Testis (tissue), 2 donors: ENCODE data around the gene HNF1A.

Experiments
- CTCF ChIP-seq, 3 experiments: fragments of 450-650 bp in 2 of 3; fragments of 200-600 bp in 1 of 3; sonication (generic) in 1 of 3; IDR thresholded peaks; one replicate each; pipeline ENCODE4 v1.5.1; 2016 to 2019; ENCODE audit warnings: antibody characterized with exemption in 3 of 3, mild to moderate bottlenecking in 2 of 3, moderate library complexity in 1 of 3
- POLR2A ChIP-seq: fragments of 450-650 bp; IDR thresholded peaks from one replicate; pipeline ENCODE4 v1.6.1; 2017; ENCODE audit warnings: antibody characterized with exemption, mild to moderate bottlenecking, moderate library complexity

DNA sequence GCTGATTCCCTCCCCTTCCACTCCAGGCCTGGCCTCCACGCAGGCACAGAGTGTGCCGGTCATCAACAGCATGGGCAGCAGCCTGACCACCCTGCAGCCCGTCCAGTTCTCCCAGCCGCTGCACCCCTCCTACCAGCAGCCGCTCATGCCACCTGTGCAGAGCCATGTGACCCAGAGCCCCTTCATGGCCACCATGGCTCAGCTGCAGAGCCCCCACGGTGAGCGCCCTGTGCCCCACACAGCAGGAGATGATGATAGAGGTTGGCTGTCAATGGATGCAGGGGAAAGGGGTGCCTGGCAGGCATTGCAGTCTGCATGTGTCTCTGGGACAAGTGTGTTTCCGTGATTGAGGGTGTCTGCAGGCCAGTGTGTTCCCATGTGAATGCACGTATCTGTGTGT is 19.1 kb downstream of the HNF1A start:
- TF ChIP-seq POLR2A (no peak), CTCF (IDR thresholded peaks at IDR 0.05) (no peak)
